Astrocyte of the hippocampus (primary cell): ENCODE data around the gene CD99L2.
A peak's percentile ranks its signal among the peaks of the same experiment; 100 is the strongest.

ENCODE experiments used
- DNase-seq: peaks from one replicate; pipeline ENCODE4 v3.0.0; 2011; ENCODE audit warnings: low read depth, low spot score

Gene CD99L2

DNA sequence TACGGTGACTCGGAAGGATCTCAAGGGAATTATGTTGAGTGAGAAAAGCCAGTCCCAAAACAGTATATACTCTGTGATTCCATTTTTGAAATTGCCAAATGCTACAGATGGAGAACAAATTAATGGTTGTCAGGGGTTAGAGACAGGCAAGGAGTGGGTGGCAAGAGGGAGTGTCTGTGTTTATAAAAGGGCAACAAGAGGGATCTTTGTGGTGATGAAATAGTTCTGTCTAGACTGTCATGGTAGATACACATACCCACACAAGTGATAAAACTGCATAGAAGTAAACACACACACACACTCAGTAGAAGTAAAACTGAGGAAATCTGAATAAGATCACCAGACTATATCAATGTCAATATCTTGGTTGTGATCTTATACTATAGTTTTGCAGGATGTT lies 92.7 kb downstream of the CD99L2 start:
- no peak for DNase-seq

DNA sequence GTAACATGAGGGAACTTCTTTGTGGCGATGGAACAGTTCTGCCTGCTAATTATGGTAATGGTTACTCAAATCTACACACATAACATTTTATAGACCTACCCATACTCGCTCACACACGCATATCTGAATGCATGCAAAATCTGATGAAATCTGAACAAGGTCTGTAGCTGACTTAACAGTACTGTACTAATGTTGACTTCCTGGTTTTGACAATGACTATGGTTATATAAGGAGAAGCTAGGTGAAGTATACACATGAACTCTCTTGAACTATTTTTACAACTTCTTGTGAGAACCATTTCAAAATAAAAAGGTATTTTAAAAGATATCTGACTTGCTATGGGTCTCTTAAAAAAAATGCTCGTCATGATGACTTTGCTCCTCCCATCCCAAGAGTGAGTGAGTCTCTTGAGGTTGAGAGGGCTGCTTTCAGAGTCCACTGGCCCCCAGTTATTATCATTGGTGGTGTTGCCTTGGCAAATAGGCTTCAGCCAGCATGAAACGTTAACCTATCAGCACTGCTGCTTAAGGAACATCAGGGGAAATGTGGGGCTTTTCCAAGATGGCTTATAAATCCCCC lies 105.4 kb downstream of the CD99L2 start:
- no peak for DNase-seq

GRCh38 chrX:150790021-150790420 lies 108.4 kb downstream of the CD99L2 start:
- no peak for DNase-seq

DNA sequence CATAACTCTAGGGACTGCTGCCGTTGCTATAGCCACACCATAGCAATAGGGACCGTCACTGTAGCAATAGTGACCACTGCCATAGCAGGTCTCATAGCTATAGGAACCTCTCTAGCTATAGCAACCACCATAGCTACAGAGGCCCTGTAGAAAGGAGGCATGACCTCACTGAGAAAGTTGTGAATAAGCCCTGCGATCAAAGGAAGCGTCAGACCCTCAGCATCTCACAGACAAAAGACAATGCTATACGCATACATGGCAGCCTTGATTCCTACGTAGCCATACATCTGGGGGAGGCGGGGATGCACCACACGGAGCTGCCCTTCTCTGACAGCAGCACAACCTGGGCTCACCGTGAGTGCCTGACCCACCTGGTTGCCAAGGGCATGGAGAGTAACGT lies 116.8 kb downstream of the CD99L2 start:
- DNase-seq = no peak

DNA sequence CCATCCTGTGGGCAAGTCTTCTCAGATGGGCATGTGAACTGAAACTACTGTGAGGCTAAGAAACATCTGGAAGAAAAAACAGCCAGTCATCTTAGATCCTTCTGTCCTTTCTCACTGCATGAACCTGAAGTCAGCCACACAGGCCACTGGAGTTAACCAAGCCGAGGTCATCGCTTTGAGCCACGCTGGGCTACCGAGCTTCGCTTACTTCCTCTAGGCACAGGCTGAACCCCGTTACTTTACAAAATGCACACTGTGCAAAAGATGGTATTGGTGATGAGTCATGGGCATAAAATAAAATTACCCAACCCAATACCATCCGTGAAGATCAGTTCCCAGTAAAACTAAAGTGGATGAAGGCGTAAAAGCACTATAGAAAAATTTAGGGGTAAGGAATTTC lies 119.1 kb downstream of the CD99L2 start:
- no peak for DNase-seq

DNA sequence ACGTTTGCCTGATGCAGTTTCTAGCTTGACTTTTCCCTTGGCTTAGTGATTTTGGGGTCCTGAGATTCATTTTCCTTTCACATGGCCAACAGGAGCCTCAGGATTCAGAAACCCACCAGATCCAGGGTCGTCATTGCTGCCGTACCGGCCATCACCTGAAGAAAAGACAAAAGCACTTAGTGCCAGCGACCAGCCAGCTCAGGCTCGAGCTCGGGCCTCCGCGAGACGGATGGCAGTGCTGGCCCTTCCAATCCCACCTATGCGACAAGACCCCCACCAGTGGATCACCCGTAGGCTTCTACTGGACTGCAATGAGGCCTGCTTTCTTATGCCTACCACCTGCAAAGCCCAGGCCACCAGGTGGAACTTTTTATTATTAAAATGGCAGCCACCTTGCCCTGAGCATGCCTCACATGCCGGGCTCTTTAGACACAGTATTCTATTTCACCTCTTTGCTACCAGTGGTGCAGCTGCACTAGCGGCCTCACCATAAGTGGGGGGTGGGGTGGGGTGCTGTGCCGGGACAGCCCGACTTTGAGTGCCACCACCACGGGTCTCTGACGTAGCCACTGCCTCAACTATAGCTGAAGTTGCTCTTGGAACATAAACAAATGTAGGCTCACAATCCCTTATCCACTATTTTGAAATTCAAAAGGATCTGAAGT lies 121.0 kb downstream of the CD99L2 start:
- no peak for DNase-seq

DNA sequence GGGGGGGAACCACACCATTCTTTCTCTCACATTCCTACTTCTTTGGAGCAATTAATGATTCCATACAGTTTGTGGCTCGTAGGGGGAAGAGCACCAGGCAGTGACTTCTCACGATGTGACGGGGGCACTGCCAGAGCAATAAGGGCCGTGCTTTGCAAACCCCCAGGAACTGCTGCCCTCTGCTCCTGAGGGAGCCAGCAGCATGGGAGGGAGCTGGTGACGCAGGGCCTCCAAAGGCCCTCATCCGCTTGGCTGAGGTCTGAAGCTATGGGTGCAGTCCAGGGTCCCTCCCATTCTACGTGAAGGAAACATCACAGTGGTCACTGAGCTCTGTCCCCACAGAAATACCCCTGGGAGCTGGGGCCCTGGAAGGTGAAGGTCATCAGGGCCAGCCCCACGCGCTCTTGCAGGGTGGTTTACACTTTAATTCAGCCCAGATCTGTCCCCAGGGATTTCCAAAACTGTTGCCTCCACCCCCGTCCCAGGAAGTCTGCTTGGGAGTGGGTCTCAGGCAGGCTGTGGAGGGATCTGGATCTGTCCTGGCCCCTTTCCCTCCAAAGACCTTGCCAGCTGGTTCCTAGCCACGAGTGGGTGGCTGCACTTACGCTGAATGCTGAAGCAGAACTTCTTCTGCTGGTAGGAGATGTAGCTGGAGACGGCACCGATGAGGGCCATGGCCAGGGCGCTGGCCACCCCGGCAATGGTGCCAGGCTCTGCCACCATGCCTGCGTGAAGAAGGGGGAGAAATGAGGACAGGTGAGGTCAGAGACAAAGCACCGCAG lies 122.7 kb downstream of the CD99L2 start:
- DNase-seq = no peak

GRCh38 chrX:150774798-150775568 lies 123.5 kb downstream of the CD99L2 start:
- no peak for DNase-seq

DNA sequence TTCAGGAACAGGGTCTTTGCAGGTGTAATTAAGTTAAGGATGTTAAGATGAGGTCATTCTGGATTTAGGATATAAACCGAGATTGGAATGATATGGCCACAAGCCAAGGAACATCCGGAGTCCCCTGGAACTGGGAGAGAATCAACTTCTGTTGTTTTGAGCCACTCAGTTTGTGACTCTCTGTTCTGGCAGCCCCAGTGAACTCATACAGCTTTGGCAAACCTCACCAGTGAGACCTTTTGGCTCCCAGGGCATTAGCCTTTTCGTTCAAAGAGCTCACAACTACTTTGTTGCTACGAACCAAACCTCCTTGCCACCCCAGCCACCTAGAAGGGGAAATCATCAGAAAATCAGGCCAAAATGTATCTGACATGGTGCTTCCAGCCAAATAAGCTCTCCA lies 124.8 kb downstream of the CD99L2 start:
- no peak for DNase-seq

- DNase-seq = no peak
Measured at GRCh38 chrX:150773117-150773516, 125.4 kb downstream of the CD99L2 start.

DNA sequence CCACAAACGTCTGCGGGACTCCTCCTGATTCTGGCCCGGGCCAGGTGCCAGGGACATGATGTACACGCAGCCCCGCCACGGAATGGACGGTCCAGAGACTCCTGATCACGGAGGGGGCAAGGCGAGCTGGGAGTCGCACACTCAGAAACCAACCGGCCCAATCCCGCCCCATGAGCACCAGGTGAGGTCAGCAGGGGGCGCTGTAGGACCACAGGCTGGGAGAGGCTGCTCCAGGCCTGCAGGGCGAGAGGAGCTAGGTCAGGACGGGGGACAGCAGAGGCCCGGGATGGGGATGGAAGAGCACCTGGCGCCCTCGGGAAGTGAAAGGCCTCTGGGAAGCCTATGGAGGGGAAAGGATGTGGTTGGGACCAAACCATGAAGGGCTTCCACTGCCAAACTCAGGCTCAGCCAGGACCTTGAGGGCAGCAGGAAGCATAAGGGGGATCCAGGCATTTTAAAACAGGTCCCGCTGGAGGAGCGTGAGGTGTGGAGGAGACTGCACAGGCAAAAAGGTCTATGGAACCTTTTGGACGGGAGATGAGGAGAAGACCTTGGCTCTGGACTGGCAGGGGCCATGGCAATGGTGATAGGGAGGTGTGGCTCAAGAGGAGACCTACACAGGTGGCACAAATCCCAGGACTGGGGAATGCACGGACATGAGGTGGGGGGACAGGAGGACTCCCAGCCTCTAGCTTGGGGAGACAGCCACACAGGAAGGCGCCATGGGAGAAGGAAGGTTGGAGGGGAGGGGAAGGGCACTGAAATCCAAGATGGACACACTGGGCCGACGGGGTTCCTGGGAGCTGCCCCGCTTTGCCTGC lies 126.1 kb downstream of the CD99L2 start:
- peak; percentile 78 for DNase-seq

- no peak for DNase-seq
Measured at GRCh38 chrX:150771116-150771515, 127.4 kb downstream of the CD99L2 start.

DNA sequence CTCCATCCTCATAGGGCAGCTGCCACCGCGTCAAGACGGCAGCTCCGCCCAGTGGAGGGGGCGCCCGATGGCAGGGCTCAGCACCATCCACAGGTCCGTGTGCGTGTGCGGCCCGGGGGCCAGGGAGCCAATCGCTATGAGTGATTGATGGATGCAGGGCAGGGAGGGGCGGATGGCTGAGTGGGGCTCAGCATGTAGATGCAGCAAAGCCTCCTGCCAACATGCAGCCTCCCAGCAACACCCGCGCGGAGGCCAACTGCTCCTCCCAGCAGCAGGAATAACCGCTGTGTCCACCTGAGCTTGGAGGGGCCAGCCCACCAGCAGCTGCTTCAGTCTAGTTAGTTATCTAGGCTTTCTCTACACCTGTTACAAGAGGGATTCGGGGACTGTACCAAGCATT lies 127.8 kb downstream of the CD99L2 start:
- no peak for DNase-seq

DNA sequence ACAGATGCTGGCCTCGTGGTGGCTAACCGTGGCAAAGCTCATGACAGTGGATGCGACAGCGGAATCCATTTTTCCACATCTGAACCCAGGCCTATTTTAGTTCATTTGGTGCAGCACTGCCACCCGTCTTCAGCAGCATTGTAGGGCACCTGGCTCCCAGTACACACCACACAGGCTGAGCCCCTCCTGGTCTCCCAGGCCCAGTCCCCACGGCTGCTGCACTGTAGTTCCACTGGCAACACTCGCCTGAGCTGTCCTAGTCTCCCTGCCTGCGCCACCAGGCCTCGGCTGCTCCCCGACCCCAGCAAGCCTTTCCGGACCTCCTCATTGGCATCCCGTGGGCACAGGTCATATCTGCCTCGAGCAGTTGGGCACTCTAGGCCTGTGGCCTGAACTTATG lies 129.1 kb downstream of the CD99L2 start:
- no peak for DNase-seq

DNA sequence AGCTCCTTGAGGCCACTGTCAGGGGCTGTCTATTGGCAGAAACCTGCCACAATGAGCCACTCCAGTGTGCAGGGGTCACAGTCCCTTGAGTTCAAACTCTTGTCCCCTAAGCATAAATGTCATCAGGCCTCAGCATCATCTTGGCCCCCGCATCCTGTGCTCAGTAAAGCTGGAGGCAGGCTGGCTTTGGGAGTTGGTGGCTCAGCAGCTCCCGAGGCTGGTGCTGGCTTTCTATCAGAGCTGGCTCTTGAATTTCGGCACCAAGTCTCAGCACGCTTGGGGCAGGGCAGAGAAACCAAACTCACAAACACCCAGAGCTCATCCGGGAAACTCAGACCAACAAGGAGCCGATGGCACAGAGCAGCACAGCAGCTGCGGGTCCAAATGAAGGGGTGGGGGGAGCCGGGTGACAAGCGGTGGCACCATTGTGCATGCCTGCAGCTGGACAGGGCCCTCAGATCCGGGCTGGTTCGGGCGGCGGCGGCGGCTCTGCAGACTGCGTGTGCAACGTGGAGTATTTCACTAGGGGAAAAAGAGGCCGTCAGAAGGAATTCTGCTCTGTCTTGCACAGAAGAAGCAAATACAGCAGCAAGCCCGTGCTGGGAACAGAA lies 129.8 kb downstream of the CD99L2 start:
- no peak for DNase-seq

GRCh38 chrX:150768132-150768485 lies 130.4 kb downstream of the CD99L2 start:
- no peak for DNase-seq

- DNase-seq = peak; percentile 65
Measured at GRCh38 chrX:150767475-150768131, 130.9 kb downstream of the CD99L2 start.

DNA sequence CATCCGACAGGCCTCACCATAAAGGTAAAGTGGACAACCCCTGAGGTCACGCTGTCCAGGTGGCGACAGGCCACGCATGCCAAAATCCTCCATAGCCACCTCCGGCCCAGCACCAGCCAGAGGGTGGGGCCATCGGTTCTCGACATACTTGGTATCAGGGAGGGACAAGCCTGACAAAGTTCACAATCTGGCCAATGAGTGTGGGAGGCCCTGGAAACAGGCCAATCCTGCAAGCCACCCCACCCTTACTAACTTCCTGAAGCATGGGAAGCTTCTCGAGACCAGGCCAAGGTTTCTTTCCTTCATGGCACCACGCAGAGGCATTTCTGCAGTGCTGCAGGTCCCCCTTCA lies 131.4 kb downstream of the CD99L2 start:
- DNase-seq = no peak

DNA sequence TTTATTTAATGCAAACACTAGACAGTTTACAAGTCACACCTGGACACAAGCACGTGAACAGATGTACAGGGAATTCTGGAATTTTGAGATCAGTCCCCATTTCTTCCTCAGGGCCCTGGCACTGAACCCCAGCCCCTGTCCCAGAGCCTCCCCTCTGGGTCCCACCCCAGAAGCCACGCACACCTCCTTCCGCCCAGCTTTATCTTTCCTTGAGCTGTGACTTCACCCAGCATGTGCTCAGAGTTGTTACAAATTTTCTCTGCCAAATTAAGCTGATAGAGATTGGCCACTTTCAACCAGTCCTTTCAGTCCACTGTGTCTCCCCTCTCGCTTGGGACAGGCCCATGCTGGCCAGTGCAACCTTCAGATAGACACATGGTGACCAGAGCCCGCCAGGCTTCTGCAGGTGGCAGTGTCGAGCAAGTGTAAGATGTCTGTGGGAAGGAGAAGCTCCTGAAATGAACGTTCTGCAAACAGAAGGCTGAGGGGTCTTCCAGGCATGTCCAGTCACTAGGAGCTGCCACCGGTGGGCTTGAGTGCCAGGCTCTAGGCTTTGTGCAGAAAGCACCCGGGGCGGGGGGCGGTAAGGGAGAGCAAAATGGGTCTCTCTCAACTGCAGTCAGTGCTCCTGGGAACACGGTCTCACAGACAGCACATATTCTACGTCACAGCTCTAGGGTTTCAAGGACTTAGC lies 132.0 kb downstream of the CD99L2 start:
- no peak for DNase-seq

DNA sequence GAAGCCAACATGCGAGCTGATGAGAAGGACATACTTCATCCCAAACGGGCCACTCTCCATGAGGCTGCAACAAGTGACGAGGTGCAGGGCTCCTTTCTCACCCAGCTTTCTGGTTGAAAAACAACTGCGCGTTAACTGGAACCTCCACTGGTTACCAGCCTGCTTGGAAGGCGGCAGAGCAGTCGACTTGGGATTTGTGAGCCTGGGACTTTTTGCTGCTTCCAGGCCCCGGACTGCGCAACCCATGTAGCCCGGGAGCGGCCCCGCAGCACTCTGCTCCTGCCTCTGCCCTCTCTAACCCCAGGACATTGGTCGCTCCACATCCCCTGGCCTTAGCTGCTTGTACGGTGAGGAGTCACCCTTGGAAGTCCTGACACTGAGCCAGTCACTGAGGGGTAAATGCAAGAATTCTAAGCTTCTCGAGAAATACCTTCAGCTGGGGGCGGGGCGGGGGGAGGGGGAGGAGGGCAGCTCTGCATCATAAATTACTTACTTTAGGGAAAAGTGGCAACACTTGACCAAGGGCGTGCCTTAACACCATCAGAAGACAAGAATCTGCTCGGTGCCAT lies 132.6 kb downstream of the CD99L2 start:
- no peak for DNase-seq
